ENCODE measurements around the gene HACD2.

HACD2 gene

DNA sequence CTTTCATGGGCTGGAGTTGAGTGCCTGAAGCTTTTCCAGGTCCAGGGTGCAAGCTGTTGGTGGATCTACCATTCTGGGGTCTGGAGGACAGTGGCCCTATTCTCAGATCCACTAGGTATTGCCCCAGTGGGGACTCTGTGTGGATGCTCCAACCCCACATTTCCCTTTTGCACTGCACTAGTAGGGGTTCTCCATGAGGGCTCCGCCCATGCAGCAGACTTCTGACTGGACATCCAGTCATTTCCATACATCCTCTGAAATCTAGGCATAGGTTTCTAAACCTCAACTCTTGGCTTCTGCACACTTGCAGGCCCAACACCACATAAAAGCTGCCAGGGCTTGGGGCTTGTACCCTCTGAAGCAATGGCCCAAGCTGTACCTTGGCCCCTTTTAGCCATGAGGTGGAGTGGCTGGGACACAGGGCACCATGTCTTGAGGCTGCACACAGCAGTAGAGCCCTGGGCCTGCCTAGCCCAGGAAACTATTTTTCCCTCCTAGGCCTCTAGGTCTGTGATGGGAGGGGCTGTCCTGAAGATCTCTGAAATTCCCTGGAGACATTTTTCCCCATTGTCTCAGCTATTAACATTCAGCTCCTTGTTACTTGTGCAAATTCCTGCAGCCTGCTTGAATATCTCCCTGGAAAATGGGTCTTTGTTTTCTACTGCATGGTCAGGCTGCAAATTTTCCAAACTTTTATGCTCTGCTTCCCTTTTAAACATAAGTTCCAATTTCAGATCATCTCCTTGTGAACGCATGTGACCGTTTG, 6.0 kb upstream of the HACD2 start:
- H3K79me2 ChIP-seq (ENCODE audit: insufficient read depth, low read length), result peaks cover 23% of the 10 kb centered on the region
- no peaks in the 10 kb centered on the region for H3F3A ChIP-seq (ENCODE audit: low read depth)
- H4K20me1 ChIP-seq (ENCODE audit: insufficient read depth, low read length, poor library complexity, severe bottlenecking), result no peaks in the 10 kb centered on the region

DNA sequence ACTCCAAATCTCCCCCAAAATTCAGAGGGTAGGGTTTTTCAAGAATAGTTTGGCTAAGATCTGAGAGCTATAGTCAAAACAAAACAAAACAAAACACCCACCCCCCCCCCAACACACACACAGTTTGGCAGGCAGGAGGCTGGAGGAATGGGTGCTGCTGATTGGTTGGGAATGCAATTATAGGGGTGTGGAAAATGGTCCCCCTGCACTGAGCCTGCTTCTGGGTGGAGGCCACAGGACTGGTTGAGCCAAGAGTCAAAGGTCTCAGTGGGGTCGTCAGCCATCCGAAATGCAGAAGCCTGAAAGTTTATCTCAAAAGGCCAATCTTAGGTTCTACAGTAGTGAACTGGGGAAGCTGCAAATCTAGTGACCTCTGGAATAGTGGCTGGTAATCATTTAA, 2.5 kb upstream of the HACD2 start:
- H3K9me3 ChIP-seq (ENCODE audit: insufficient read depth, low read depth, low read length), result peaks cover 17% of the 10 kb centered on the region; the same call in 1 of the 2 replicates
- no peaks in the 10 kb centered on the region for H4K20me1 ChIP-seq (ENCODE audit: insufficient read depth, low read length, poor library complexity, severe bottlenecking)
- H3K9ac ChIP-seq (ENCODE audit: low read depth, low read length, poor library complexity, severe bottlenecking), result no peak overlapping the region
- H3K4me2 ChIP-seq (ENCODE audit: low read depth, low read length, poor library complexity, severe bottlenecking), result peak overlapping the region; percentile 87
- H2AFZ ChIP-seq (ENCODE audit: low read length), result no peak overlapping the region
- H3K4me3 ChIP-seq (ENCODE audit: low read length, poor library complexity, severe bottlenecking), result peak overlapping the region; percentile 93
- peaks cover 37% of the 10 kb centered on the region for H3K79me2 ChIP-seq (ENCODE audit: insufficient read depth, low read length)
- H3K4me1 ChIP-seq (ENCODE audit: insufficient read depth, low read length, poor library complexity, severe bottlenecking), result peaks cover 29% of the 10 kb centered on the region
- TF ChIP-seq, protein P1, sequence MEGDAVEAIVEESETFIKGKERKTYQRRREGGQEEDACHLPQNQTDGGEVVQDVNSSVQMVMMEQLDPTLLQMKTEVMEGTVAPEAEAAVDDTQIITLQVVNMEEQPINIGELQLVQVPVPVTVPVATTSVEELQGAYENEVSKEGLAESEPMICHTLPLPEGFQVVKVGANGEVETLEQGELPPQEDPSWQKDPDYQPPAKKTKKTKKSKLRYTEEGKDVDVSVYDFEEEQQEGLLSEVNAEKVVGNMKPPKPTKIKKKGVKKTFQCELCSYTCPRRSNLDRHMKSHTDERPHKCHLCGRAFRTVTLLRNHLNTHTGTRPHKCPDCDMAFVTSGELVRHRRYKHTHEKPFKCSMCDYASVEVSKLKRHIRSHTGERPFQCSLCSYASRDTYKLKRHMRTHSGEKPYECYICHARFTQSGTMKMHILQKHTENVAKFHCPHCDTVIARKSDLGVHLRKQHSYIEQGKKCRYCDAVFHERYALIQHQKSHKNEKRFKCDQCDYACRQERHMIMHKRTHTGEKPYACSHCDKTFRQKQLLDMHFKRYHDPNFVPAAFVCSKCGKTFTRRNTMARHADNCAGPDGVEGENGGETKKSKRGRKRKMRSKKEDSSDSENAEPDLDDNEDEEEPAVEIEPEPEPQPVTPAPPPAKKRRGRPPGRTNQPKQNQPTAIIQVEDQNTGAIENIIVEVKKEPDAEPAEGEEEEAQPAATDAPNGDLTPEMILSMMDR (conservative IDR thresholded peaks at IDR 0.05; ENCODE audit: low read length), result no peak
- TF ChIP-seq EZH2phosphoT487 (IDR thresholded peaks at IDR 0.05; ENCODE audit: borderline replicate concordance), result no peak
- no peaks in the 10 kb centered on the region for H3K27me3 ChIP-seq (ENCODE audit: insufficient read depth, low read length, poor library complexity, severe bottlenecking)
- H3K9me2 ChIP-seq (replicated peaks; ENCODE audit: low read depth, low read length), result no peaks in the 10 kb centered on the region
- H3F3A ChIP-seq (ENCODE audit: low read depth), result no peaks in the 10 kb centered on the region
- no peaks in the 10 kb centered on the region for H3K36me3 ChIP-seq (ENCODE audit: insufficient read depth, low read length)

More for the DNA sequence above, 6.0 kb upstream of the HACD2 start:
- peaks cover 17% of the 10 kb centered on the region; the same call in 1 of the 2 replicates for H3K9me3 ChIP-seq (ENCODE audit: insufficient read depth, low read depth, low read length)
- no peaks in the 10 kb centered on the region for H3K27me3 ChIP-seq (ENCODE audit: insufficient read depth, low read length, poor library complexity, severe bottlenecking)
- H3K9me2 ChIP-seq (replicated peaks; ENCODE audit: low read depth, low read length), result no peaks in the 10 kb centered on the region
- H3K4me1 ChIP-seq (ENCODE audit: insufficient read depth, low read length, poor library complexity, severe bottlenecking), result peaks cover 12% of the 10 kb centered on the region
- no peak overlapping the region for H3K9ac ChIP-seq (ENCODE audit: low read depth, low read length, poor library complexity, severe bottlenecking)
- no peak overlapping the region for H3K4me3 ChIP-seq (ENCODE audit: low read length, poor library complexity, severe bottlenecking)
- no peak for TF ChIP-seq EZH2phosphoT487 (IDR thresholded peaks at IDR 0.05; ENCODE audit: borderline replicate concordance)
- TF ChIP-seq, protein P1 (conservative IDR thresholded peaks at IDR 0.05; ENCODE audit: low read length), result no peak
- H3K36me3 ChIP-seq (ENCODE audit: insufficient read depth, low read length), result no peaks in the 10 kb centered on the region
- H3K4me2 ChIP-seq (ENCODE audit: low read depth, low read length, poor library complexity, severe bottlenecking), result no peak overlapping the region
- no peak overlapping the region for H2AFZ ChIP-seq (ENCODE audit: low read length)

DNA sequence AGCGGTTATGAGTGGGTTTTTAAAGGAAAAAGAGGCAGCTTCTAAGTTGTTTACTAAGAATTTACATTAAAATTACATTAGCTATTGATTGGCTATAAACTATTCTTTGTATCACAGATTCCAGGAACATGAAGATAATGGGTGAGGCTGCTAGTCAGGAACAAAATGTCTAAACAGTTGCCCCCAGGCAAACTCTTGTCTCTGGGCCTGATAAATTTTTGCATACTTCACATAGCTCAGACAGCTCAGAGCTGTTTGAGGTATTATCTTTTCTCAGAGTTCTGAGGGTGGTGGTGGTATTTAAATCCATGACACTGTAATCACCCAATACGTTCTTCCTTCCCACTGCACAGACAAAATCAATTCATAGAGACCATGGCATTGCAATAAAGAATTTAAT, 2.1 kb upstream of the HACD2 start:
- no peak overlapping the region for H2AFZ ChIP-seq (ENCODE audit: low read length)
- H3K4me2 ChIP-seq (ENCODE audit: low read depth, low read length, poor library complexity, severe bottlenecking), result peak overlapping the region; percentile 87
- no peaks in the 10 kb centered on the region for H3K27me3 ChIP-seq (ENCODE audit: insufficient read depth, low read length, poor library complexity, severe bottlenecking)
- H4K20me1 ChIP-seq (ENCODE audit: insufficient read depth, low read length, poor library complexity, severe bottlenecking), result no peaks in the 10 kb centered on the region
- H3K4me3 ChIP-seq (ENCODE audit: low read length, poor library complexity, severe bottlenecking), result peak overlapping the region; percentile 93
- H3K79me2 ChIP-seq (ENCODE audit: insufficient read depth, low read length), result peaks cover 37% of the 10 kb centered on the region
- peaks cover 17% of the 10 kb centered on the region; the same call in 1 of the 2 replicates for H3K9me3 ChIP-seq (ENCODE audit: insufficient read depth, low read depth, low read length)
- peaks cover 32% of the 10 kb centered on the region for H3K4me1 ChIP-seq (ENCODE audit: insufficient read depth, low read length, poor library complexity, severe bottlenecking)
- H3K9me2 ChIP-seq (replicated peaks; ENCODE audit: low read depth, low read length), result no peaks in the 10 kb centered on the region
- no peak for TF ChIP-seq EZH2phosphoT487 (IDR thresholded peaks at IDR 0.05; ENCODE audit: borderline replicate concordance)
- TF ChIP-seq, protein P1 (conservative IDR thresholded peaks at IDR 0.05; ENCODE audit: low read length), result no peak
- no peaks in the 10 kb centered on the region for H3K36me3 ChIP-seq (ENCODE audit: insufficient read depth, low read length)
- H3K9ac ChIP-seq (ENCODE audit: low read depth, low read length, poor library complexity, severe bottlenecking), result peak overlapping the region; percentile 86
- no peaks in the 10 kb centered on the region for H3F3A ChIP-seq (ENCODE audit: low read depth)
